SK-N-MC (cell line): ENCODE measurements around the gene TAAR1.
"Not testable (repeated sequence)": the region's sequence is repeated elsewhere in the genome, so short reads cannot be mapped to it uniquely, and the experiment has no call there.

Source experiments
- EZH2 ChIP-seq: fragments of 200-600 bp; sonication (generic); IDR thresholded peaks from one replicate; pipeline ENCODE4 v1.6.1; 2017; ENCODE audit warnings: antibody characterized with exemption
- FOXP2 ChIP-seq: optimal IDR thresholded peaks from 2 replicates; pipeline ENCODE3; 2011; ENCODE audit warnings: mild to moderate bottlenecking, moderate library complexity; ENCODE audit not compliant: insufficient read depth; ENCODE audit errors: extremely low read length, control extremely low read depth
- POLR2AphosphoS5 ChIP-seq: IDR thresholded peaks from 2 replicates; pipeline ENCODE4 v1.6.1; 2012; ENCODE audit warnings: mild to moderate bottlenecking, low read depth, low read length, borderline replicate concordance

DNA sequence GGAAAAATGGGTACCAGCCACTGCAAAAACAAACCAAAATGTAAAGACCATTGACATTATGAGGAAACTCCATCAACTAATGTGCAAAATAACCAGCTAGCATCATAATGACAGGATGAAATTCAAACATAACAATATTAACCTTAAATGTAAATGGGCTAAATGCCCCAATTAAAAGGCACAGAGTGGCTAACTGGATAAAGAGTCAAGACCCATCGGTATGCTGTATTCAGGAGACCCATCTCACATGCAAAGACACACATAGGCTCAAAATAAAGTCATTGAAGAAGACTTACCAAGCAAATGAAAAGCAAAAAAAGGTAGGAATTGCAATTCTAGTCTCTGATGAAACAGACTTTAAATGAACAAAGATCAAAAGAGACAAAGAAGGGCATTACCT lies 21.8 kb downstream of the TAAR1 start:
- TF ChIP-seq POLR2AphosphoS5, EZH2, FOXP2: not testable (repeated sequence)
